WTC11 (cell line): Measurements from ENCODE around the gene NPB. TPM values are rescaled to one million over a fixed set of nuclear protein-coding genes. Genes with fewer than 3 reads are reported as not detected.

Experiments used
- ATAC-seq: fragments of 200-7000 bp; cut with Tn5 transposase; 2 replicates; pipeline ENCODE4 v1.10.0; 2021; ENCODE audit warnings: mild to moderate bottlenecking, moderate library complexity
- CTCF ChIA-PET: fragments of 300-600 bp; sonication (Branson Sonifier 250); formaldehyde crosslinking; loops from one replicate; lab custom pipeline; 2021; ENCODE audit warnings: antibody characterized with exemption; lab: Charles Lee
- POLR2A ChIA-PET: fragments of 350-600 bp; sonication (Branson Sonifier 250); formaldehyde crosslinking; loops from one replicate; lab custom pipeline; 2021; ENCODE audit warnings: antibody characterized with exemption; lab: Charles Lee
- DNase-seq: peaks from one replicate; pipeline ENCODE4 v3.0.0; 2021; ENCODE audit warnings: low spot score
- H3K27ac Mint-ChIP-seq: 2 replicates; pipeline ENCODE4 v1.8.0; 2021; ENCODE audit warnings: mixed read lengths
- H3K27me3 Mint-ChIP-seq: 2 replicates; pipeline ENCODE4 v1.8.0; 2021; ENCODE audit warnings: low read depth, mild to moderate bottlenecking, moderate library complexity, mixed read lengths
- H3K36me3 Mint-ChIP-seq: 2 replicates; pipeline ENCODE4 v1.8.0; 2021; ENCODE audit warnings: mixed read lengths
- H3K4me1 Mint-ChIP-seq: 2 replicates; pipeline ENCODE4 v1.8.0; 2022; ENCODE audit warnings: mixed read lengths
- H3K4me3 Mint-ChIP-seq: 2 replicates; pipeline ENCODE4 v1.8.0; 2021; ENCODE audit warnings: mild to moderate bottlenecking, moderate library complexity, mixed read lengths
- H3K9me3 Mint-ChIP-seq: 2 replicates; pipeline ENCODE4 v1.8.0; 2021; ENCODE audit warnings: mixed read lengths
- AFF4 ChIP-seq: sonication (generic); formaldehyde crosslinking; IDR thresholded peaks from 2 replicates; pipeline ENCODE4 v1.8.1; 2023; ENCODE audit warnings: mild to moderate bottlenecking, missing genetic modification reagents, borderline replicate concordance
- ATF6 ChIP-seq: sonication (generic); formaldehyde crosslinking; IDR thresholded peaks from 2 replicates; pipeline ENCODE4 v1.8.1; 2023; ENCODE audit warnings: mild to moderate bottlenecking, missing genetic modification reagents
- CBFB ChIP-seq: sonication (generic); formaldehyde crosslinking; IDR thresholded peaks from 2 replicates; pipeline ENCODE4 v1.8.1; 2022; ENCODE audit warnings: mild to moderate bottlenecking, low read depth, missing genetic modification reagents
- CREB1 ChIP-seq: sonication (generic); formaldehyde crosslinking; IDR thresholded peaks from 2 replicates; pipeline ENCODE4 v1.8.0; 2023; ENCODE audit warnings: mild to moderate bottlenecking, missing genetic modification reagents
- ELF4 ChIP-seq: sonication (generic); formaldehyde crosslinking; IDR thresholded peaks from 2 replicates; pipeline ENCODE4 v1.8.1; 2022; ENCODE audit warnings: low read depth, mild to moderate bottlenecking, moderate library complexity, missing genetic modification reagents
- ERG ChIP-seq: fragments of 250-450 bp; sonication (Bioruptor Pico); IDR thresholded peaks from 2 replicates; pipeline ENCODE4 v1.8.0; 2021; ENCODE audit warnings: mild to moderate bottlenecking
- FOXK1 ChIP-seq: sonication (generic); formaldehyde crosslinking; IDR thresholded peaks from 2 replicates; pipeline ENCODE4 v1.8.0; 2022; ENCODE audit warnings: mild to moderate bottlenecking, moderate library complexity, missing genetic modification reagents
- GABPB1 ChIP-seq: sonication (generic); formaldehyde crosslinking; IDR thresholded peaks from 2 replicates; pipeline ENCODE4 v1.8.1; 2023; ENCODE audit warnings: mild to moderate bottlenecking, missing genetic modification reagents
- NFYB ChIP-seq: sonication (generic); formaldehyde crosslinking; conservative IDR thresholded peaks from 2 replicates; pipeline ENCODE4 v1.8.0; 2022; ENCODE audit warnings: low read depth, missing genetic modification reagents
- NR1H2 ChIP-seq: sonication (generic); formaldehyde crosslinking; IDR thresholded peaks from 2 replicates; pipeline ENCODE4 v1.9.0; 2021; ENCODE audit warnings: mild to moderate bottlenecking, moderate library complexity, missing genetic modification reagents
- NR3C1 ChIP-seq: sonication (generic); formaldehyde crosslinking; conservative IDR thresholded peaks from 2 replicates; pipeline ENCODE4 v1.8.1; 2023; ENCODE audit warnings: low read depth, mild to moderate bottlenecking, missing genetic modification reagents
- PRRX2 ChIP-seq: fragments of 250-450 bp; sonication (Bioruptor Pico); IDR thresholded peaks from 2 replicates; pipeline ENCODE4 v1.8.0; 2021; ENCODE audit warnings: mild to moderate bottlenecking
- RELA ChIP-seq: sonication (generic); formaldehyde crosslinking; IDR thresholded peaks from 2 replicates; pipeline ENCODE4 v1.8.1; 2022; ENCODE audit warnings: missing genetic modification reagents, mild to moderate bottlenecking, borderline replicate concordance
- SOX15 ChIP-seq: fragments of 250-450 bp; sonication (Bioruptor Pico); IDR thresholded peaks from 2 replicates; pipeline ENCODE4 v1.9.0; 2021; ENCODE audit warnings: mild to moderate bottlenecking
- SP1 ChIP-seq: sonication (generic); formaldehyde crosslinking; conservative IDR thresholded peaks from 2 replicates; pipeline ENCODE4 v1.8.1; 2022; ENCODE audit warnings: missing genetic modification reagents
- TCF7 ChIP-seq: sonication (generic); formaldehyde crosslinking; IDR thresholded peaks from 2 replicates; pipeline ENCODE4 v1.8.0; 2022; ENCODE audit warnings: mild to moderate bottlenecking, low read depth, missing genetic modification reagents, moderate library complexity
- TEAD4 ChIP-seq: sonication (generic); formaldehyde crosslinking; IDR thresholded peaks from 2 replicates; pipeline ENCODE4 v1.8.0; 2022; ENCODE audit warnings: mild to moderate bottlenecking, missing genetic modification reagents
- USF1 ChIP-seq: sonication (generic); formaldehyde crosslinking; IDR thresholded peaks from 2 replicates; pipeline ENCODE4 v1.8.0; 2022; ENCODE audit warnings: mild to moderate bottlenecking, missing genetic modification reagents
- USF2 ChIP-seq: sonication (generic); formaldehyde crosslinking; IDR thresholded peaks from 2 replicates; pipeline ENCODE4 v1.8.1; 2023; ENCODE audit warnings: mild to moderate bottlenecking, missing genetic modification reagents, moderate library complexity
- ZBTB21 ChIP-seq: sonication (generic); formaldehyde crosslinking; IDR thresholded peaks from 2 replicates; pipeline ENCODE4 v1.8.1; 2023; ENCODE audit warnings: mild to moderate bottlenecking, missing genetic modification reagents, borderline replicate concordance
- ZNF219 ChIP-seq: sonication (generic); formaldehyde crosslinking; IDR thresholded peaks from 2 replicates; pipeline ENCODE4 v1.8.0; 2023; ENCODE audit warnings: missing genetic modification reagents, mild to moderate bottlenecking, borderline replicate concordance
- total RNA-seq: library from RNA; stranded (reverse); gene quantifications from 3 replicates; pipeline ENCODE4 v1.2.3, GENCODE V29; 2021
- TF ChIP-seq, protein P1 (sequence below): fragments of 250-450 bp; sonication (Bioruptor Pico); IDR thresholded peaks from 2 replicates; pipeline ENCODE4 v1.9.0; 2021; ENCODE audit warnings: mild to moderate bottlenecking

The NPB gene
- total RNA-seq, 1 experiment from 2014 or later = 1.9 TPM

DNA sequence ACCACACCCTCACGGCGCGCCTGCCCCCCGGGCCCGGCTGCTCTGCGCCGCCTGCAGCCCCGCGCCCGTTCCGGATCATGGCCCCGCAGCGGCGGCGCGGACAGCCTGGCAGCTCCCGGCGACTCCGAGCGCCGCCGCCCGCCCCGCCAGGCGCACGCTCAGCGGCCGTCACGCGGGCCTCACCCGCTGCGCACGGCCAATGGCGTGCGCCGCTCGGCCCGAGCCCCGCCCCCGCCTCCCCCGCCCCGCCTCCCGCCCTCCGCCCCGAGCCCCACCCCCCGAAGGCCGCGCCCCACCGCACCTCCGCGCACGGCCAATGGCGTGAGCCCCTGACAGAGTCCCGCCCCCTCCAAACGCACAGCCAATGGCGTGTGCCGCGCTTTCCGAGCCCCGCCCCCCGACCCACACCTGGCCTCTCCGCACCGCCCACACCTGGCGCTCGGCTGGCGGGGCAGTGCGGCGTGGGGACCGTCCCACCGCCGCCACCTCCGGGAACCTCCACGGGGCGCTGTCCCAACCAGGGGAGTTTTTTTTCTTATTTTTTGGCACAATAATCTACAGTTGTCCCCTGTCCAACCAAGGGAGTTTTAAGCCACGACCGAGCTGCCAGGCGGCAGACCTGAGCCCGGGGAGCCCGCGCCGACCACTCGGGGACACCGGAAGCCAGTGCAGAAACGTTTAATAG is 9.4 kb downstream of the NPB start, which contains the start of gene PCYT2:
Gene PCYT2 (minus strand): TSS at position 123 of the 685 bp plus-strand sequence. CDS start 44 bp downstream, at position 79.
- Mint-ChIP-seq H3K4me1 (peaks cover 3% of the 10 kb centered on the region; the same call in 1 of the 2 replicates), H3K27me3 (no peaks in the 10 kb centered on the region), H3K36me3 (peaks cover 17% of the 10 kb centered on the region), H3K9me3 (no peaks in the 10 kb centered on the region), H3K4me3 (peak within 1 kb of the TSS; percentile 80), H3K27ac (no peak within 1 kb of the TSS; the same call in 1 of the 2 replicates)
- CTCF ChIA-PET = interaction anchor here (1.6 to 3.4 kb wide), 4 partner anchors 12 to 119 kb away, joined by 5 to 15 read pairs (median 8); no protein-coding TSS in a partner anchor
- peak; percentile 95 for ATAC-seq
- DNase-seq = peak; percentile 96
- POLR2A ChIA-PET = interaction anchor here (1.0 kb wide), 2 partner anchors 42 to 67 kb away, joined by 3 read pairs; no protein-coding TSS in a partner anchor
- TF ChIP-seq NR3C1 (CRISPR knock-in tag) (no peak), CBFB (CRISPR knock-in tag) (no peak), SP1 (peak; percentile 70), USF2 (peak; percentile 74), NFYB (CRISPR knock-in tag) (0 out of 2 replicates have a peak, but pooled peaks have one; percentile 45)

DNA sequence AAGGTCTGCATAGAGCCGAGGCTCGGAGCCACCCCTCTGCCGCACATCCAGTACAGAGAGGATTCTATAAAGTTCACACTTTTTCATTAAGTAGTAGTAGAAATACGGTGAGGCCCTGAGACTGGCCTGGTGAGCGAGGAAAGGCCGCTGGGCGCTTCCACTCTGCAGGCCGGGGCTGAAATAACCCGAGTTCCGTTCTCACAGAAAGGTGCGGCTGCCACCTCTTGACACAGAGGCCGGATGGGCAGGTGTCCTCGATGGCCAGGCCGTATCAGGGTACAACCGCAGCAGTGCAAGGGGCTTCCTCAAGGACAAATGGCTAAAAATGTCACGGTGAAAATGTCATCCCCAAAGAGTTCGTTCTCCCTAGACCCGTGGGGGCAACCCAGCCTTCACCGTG is 9.9 kb downstream of the NPB start:
- no peak for ATAC-seq
- POLR2A ChIA-PET = interaction anchor here (1.0 kb wide), 1 partner anchor 42 kb away, joined by 3 read pairs; no protein-coding TSS in a partner anchor
- TF ChIP-seq CREB1 (CRISPR knock-in tag) = no peak
- TF ChIP-seq AFF4 (CRISPR knock-in tag) = no peak
- TF ChIP-seq TEAD4 (CRISPR knock-in tag) = no peak
- TF ChIP-seq ATF6 (CRISPR knock-in tag) = no peak
- no peak for TF ChIP-seq USF1 (CRISPR knock-in tag)
- no peak for TF ChIP-seq FOXK1 (CRISPR knock-in tag)
- no peak for TF ChIP-seq NFYB (CRISPR knock-in tag)
- TF ChIP-seq ZBTB21 (CRISPR knock-in tag) = no peak
- no peak for TF ChIP-seq ZNF219 (CRISPR knock-in tag)
- TF ChIP-seq NR1H2 (CRISPR knock-in tag) = no peak
- TF ChIP-seq ERG (CRISPR knock-in tag) = no peak
- no peak for TF ChIP-seq TCF7 (CRISPR knock-in tag)
- TF ChIP-seq RELA = no peak
- TF ChIP-seq PRRX2 (CRISPR knock-in tag) = no peak
- TF ChIP-seq ELF4 (CRISPR knock-in tag) = no peak
- TF ChIP-seq SOX15 (CRISPR knock-in tag) = no peak
- TF ChIP-seq, protein P1, sequence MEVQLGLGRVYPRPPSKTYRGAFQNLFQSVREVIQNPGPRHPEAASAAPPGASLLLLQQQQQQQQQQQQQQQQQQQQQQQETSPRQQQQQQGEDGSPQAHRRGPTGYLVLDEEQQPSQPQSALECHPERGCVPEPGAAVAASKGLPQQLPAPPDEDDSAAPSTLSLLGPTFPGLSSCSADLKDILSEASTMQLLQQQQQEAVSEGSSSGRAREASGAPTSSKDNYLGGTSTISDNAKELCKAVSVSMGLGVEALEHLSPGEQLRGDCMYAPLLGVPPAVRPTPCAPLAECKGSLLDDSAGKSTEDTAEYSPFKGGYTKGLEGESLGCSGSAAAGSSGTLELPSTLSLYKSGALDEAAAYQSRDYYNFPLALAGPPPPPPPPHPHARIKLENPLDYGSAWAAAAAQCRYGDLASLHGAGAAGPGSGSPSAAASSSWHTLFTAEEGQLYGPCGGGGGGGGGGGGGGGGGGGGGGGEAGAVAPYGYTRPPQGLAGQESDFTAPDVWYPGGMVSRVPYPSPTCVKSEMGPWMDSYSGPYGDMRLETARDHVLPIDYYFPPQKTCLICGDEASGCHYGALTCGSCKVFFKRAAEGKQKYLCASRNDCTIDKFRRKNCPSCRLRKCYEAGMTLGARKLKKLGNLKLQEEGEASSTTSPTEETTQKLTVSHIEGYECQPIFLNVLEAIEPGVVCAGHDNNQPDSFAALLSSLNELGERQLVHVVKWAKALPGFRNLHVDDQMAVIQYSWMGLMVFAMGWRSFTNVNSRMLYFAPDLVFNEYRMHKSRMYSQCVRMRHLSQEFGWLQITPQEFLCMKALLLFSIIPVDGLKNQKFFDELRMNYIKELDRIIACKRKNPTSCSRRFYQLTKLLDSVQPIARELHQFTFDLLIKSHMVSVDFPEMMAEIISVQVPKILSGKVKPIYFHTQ (CRISPR knock-in tag) = no peak
- no peak for TF ChIP-seq GABPB1 (CRISPR knock-in tag)

More for the DNA sequence above, 9.9 kb downstream of the NPB start:
- Mint-ChIP-seq H3K4me3 (peak overlapping the region; percentile 62), H3K27ac (no peak overlapping the region; the same call in 1 of the 2 replicates), H3K9me3 (no peaks in the 10 kb centered on the region), H3K4me1 (peaks cover 7% of the 10 kb centered on the region), H3K27me3 (no peaks in the 10 kb centered on the region), H3K36me3 (peaks cover 17% of the 10 kb centered on the region)
- no peak for DNase-seq
- CTCF ChIA-PET = interaction anchor here (1.6 to 3.4 kb wide), 3 partner anchors 11 to 108 kb away, joined by 5 to 15 read pairs (median 12); no protein-coding TSS in a partner anchor
